K562 (cell line): ENCODE results near the gene PELI3. TPM values are rescaled to one million over a fixed set of nuclear protein-coding genes. Genes with fewer than 3 reads are reported as not detected.

ENCODE experiments used
- CUX1 ChIP-seq: fragments of 200-800 bp; sonication (Bioruptor generic); IDR thresholded peaks from 2 replicates; pipeline ENCODE4 v1.6.1; 2016; ENCODE audit warnings: missing genetic modification characterization, missing compliant biosample characterization
- HDAC2 ChIP-seq: fragments of 450-650 bp; IDR thresholded peaks from 2 replicates; pipeline ENCODE4 v1.6.1; 2016; ENCODE audit warnings: mild to moderate bottlenecking
- MTA3 ChIP-seq: fragments of 450-650 bp; formaldehyde crosslinking; IDR thresholded peaks from 2 replicates; pipeline ENCODE4 v1.6.1; 2017; ENCODE audit warnings: mild to moderate bottlenecking, borderline replicate concordance
- NCOA4 ChIP-seq: fragments of 450-650 bp; IDR thresholded peaks from 2 replicates; pipeline ENCODE4 v1.6.1; 2018; ENCODE audit warnings: mild to moderate bottlenecking; ENCODE audit not compliant: partially characterized antibody
- NR2F6 ChIP-seq: fragments of 450-650 bp; formaldehyde crosslinking; IDR thresholded peaks from 2 replicates; pipeline ENCODE4 v1.4.0; 2020; ENCODE audit warnings: mild to moderate bottlenecking
- NR4A1 ChIP-seq, 2 experiments: fragments of 250-450 bp in 1 of 2; fragments of 450-650 bp in 1 of 2; sonication (Bioruptor Pico) in 1 of 2; IDR thresholded peaks; 2 replicates each; pipeline versions ENCODE4 v1.4.0 to v1.6.1; 2016 to 2020; ENCODE audit warnings: mild to moderate bottlenecking in 2 of 2, missing compliant biosample characterization in 1 of 2, missing genetic modification characterization in 1 of 2, moderate library complexity in 1 of 2
- PTRF ChIP-seq: fragments of 450-650 bp; IDR thresholded peaks from 2 replicates; pipeline ENCODE4 v1.6.1; 2016; ENCODE audit warnings: mild to moderate bottlenecking, missing genetic modification characterization, missing compliant biosample characterization
- ZBTB33 ChIP-seq: sonication (generic); formaldehyde crosslinking; IDR thresholded peaks from 2 replicates; pipeline ENCODE4 v1.8.1; 2023; ENCODE audit warnings: mild to moderate bottlenecking, missing genetic modification reagents
- ZNF133 ChIP-seq: fragments of 250-450 bp; sonication (Bioruptor Pico); IDR thresholded peaks from 2 replicates; pipeline ENCODE4 v1.4.0; 2020; ENCODE audit warnings: mild to moderate bottlenecking
- ZNF740 ChIP-seq, 3 experiments: fragments of 200-800 bp in 1 of 3; sonication (Bioruptor generic) in 1 of 3; sonication (generic) in 1 of 3; formaldehyde crosslinking in 1 of 3; IDR thresholded peaks; 2 replicates each; pipeline versions ENCODE4 v1.6.1 to v1.8.0; 2016 to 2022; ENCODE audit warnings: mild to moderate bottlenecking in 2 of 3, missing compliant biosample characterization in 2 of 3, missing genetic modification characterization in 2 of 3, missing genetic modification reagents in 1 of 3
- ZNF75A ChIP-seq: fragments of 450-650 bp; formaldehyde crosslinking; IDR thresholded peaks from 2 replicates; pipeline ENCODE4 v1.4.0; 2020; ENCODE audit warnings: mild to moderate bottlenecking
- ZNF830 ChIP-seq: fragments of 250-450 bp; sonication (Bioruptor Pico); IDR thresholded peaks from 2 replicates; pipeline ENCODE4 v1.5.0; 2021; ENCODE audit warnings: mild to moderate bottlenecking
- polyA plus RNA-seq, 8 experiments: library from polyadenylated mRNA; depleted of rRNA in 4 of 8; stranded (reverse) in 5 of 8; unstranded in 3 of 8; fragments of >200 nt; fragmentation: Nextera tagmentation in 2 of 8; fragmentation: Illumina TruSeq in 1 of 8; extraction: Ambion mirVana in 2 of 8; extraction: Trizol in 1 of 8; gene quantifications; 2 replicates each; pipeline versions ENCODE4 v1.2.1 to v1.2.3, GENCODE V29; 2011 to 2014; ENCODE audit warnings: inconsistent platforms in 1 of 8, missing spikeins in 1 of 8
- total RNA-seq, 7 experiments: library from RNA; depleted of rRNA in 6 of 7; stranded (reverse); fragments of >200 nt in 6 of 7; fragmentation: Illumina TruSeq in 2 of 7; extraction: Trizol in 2 of 7; gene quantifications; 2 replicates each; pipeline versions ENCODE4 v1.2.1 to v1.2.3, GENCODE V29; 2011 to 2021; ENCODE audit warnings: low replicate concordance in 1 of 7
- TF ChIP-seq, protein P1 (sequence below): fragments of 150-350 bp; IDR thresholded peaks from 2 replicates; pipeline ENCODE4 v1.6.1; 2014; ENCODE audit warnings: low read depth, mild to moderate bottlenecking, low read length, borderline replicate concordance

Gene PELI3
- total and polyA plus RNA-seq, 9 of the 15 experiments (the other 6 are each of a cell fraction or from before 2014, with no cell fraction given), result 0.17 to 4.2 (median 1.9) TPM

DNA sequence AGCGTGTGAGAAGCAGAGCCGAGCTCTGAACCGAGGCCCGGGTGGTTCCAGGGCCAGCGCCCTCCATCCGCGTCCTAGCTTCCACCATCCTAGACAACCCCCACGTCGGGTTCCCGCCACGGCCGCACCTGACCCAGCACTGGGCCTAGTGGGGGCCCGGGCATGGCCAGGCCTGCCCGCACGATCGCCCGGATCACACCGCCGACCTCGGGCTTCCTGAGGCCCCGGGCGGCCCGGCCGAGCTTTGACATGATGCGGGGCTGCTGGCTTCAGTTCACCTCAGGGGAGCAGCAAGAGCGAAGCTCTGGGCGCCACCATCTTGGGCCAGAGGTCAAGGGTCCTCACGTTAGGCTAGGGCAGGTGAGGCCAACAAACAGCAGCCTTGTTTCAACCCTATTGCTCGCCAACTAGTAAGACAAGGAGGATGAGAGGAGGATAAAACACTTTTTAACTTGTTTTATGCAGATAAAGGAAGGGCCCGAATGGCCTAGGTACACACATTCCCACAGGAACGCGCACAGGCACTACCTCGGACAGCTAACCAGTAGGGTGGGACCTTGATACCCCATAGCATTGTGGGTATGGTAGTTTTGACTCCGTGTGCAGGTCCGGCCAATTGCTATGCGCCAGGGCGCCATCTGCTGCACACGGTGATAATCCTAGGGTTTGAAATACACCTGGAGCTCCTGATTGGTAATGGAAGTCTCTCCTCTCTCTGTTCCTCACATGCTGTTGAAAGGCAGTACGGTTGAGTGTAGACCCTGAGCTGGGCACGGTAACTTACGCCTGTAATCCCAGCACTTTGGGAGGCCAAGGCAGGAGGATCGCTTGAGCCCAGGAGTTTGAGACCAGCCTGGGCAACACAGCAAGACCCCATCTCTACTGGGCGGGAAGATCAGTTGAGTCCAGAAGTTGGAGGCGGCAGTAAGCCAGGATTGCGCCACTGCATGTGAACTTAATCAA, 27.9 kb upstream of the PELI3 start, which contains the start of gene MRPL11 (continued):
- TF ChIP-seq ZNF740 (CRISPR knock-in tag; IDR thresholded peaks at IDR 0.05) (0 out of 2 replicates have a peak, but pooled peaks have one; percentile 33), ZNF740 (tag; IDR thresholded peaks at IDR 0.05) (no peak), ZNF830 (CRISPR knock-in tag) (no peak), MTA3 (peak; percentile 67; the same call in 1 of the 2 replicates), NCOA4 (no peak), PTRF (tag) (no peak), ZNF75A (no peak), HDAC2 (peak; percentile 34; the same call in 1 of the 2 replicates), ZBTB33 (CRISPR knock-in tag) (peak; percentile 61), NR2F6 (peak; percentile 79; the same call in 1 of the 2 replicates), CUX1 (0 out of 2 replicates have a peak, but pooled peaks have one; percentile 56), NR4A1 (CRISPR knock-in tag; IDR thresholded peaks at IDR 0.05) (no peak), NR4A1 (tag; IDR thresholded peaks at IDR 0.05) (peak; percentile 75), ZNF133 (no peak)
- TF ChIP-seq, protein P1, sequence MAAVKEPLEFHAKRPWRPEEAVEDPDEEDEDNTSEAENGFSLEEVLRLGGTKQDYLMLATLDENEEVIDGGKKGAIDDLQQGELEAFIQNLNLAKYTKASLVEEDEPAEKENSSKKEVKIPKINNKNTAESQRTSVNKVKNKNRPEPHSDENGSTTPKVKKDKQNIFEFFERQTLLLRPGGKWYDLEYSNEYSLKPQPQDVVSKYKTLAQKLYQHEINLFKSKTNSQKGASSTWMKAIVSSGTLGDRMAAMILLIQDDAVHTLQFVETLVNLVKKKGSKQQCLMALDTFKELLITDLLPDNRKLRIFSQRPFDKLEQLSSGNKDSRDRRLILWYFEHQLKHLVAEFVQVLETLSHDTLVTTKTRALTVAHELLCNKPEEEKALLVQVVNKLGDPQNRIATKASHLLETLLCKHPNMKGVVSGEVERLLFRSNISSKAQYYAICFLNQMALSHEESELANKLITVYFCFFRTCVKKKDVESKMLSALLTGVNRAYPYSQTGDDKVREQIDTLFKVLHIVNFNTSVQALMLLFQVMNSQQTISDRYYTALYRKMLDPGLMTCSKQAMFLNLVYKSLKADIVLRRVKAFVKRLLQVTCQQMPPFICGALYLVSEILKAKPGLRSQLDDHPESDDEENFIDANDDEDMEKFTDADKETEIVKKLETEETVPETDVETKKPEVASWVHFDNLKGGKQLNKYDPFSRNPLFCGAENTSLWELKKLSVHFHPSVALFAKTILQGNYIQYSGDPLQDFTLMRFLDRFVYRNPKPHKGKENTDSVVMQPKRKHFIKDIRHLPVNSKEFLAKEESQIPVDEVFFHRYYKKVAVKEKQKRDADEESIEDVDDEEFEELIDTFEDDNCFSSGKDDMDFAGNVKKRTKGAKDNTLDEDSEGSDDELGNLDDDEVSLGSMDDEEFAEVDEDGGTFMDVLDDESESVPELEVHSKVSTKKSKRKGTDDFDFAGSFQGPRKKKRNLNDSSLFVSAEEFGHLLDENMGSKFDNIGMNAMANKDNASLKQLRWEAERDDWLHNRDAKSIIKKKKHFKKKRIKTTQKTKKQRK, result no peak
